SJCRH30 (cell line): ENCODE data around the gene CYP4F8. TPM values are rescaled to one million over a fixed set of nuclear protein-coding genes. Genes with fewer than 3 reads are reported as not detected.

Experiments
- DNase-seq, 2 experiments: peaks; one replicate each; pipeline ENCODE4 v3.0.0-alpha.2; 2015 to 2020
- H3K27ac ChIP-seq: fragments of 250-450 bp; sonication (Bioruptor Pico); 2 replicates; pipeline ENCODE4 v1.5.1; 2020; ENCODE audit warnings: mild to moderate bottlenecking, moderate library complexity
- H3K27me3 ChIP-seq: fragments of 250-450 bp; sonication (Bioruptor Pico); 2 replicates; pipeline ENCODE4 v1.5.1; 2020; ENCODE audit warnings: mild to moderate bottlenecking, moderate library complexity
- H3K36me3 ChIP-seq: fragments of 250-450 bp; sonication (Bioruptor Pico); 2 replicates; pipeline ENCODE4 v1.5.1; 2020; ENCODE audit warnings: mild to moderate bottlenecking, moderate library complexity
- H3K4me1 ChIP-seq: fragments of 250-450 bp; sonication (Bioruptor Pico); 2 replicates; pipeline ENCODE4 v1.5.1; 2020; ENCODE audit warnings: mild to moderate bottlenecking, moderate library complexity
- H3K4me3 ChIP-seq: fragments of 250-450 bp; sonication (Bioruptor Pico); 2 replicates; pipeline ENCODE4 v1.5.1; 2020; ENCODE audit warnings: mild to moderate bottlenecking, moderate library complexity
- H3K9me3 ChIP-seq: fragments of 250-450 bp; sonication (Bioruptor Pico); replicated peaks from 2 replicates; pipeline ENCODE4 v1.5.1; 2020; ENCODE audit warnings: mild to moderate bottlenecking, moderate library complexity
- total RNA-seq: library from RNA; depleted of rRNA; stranded (reverse); fragments of >200 nt; shearing (Covaris generic); gene quantifications from 2 replicates; pipeline ENCODE4 v1.2.3, GENCODE V29; 2014

The CYP4F8 gene
- total RNA-seq, 1 experiment from 2014 or later, result not detected

DNA sequence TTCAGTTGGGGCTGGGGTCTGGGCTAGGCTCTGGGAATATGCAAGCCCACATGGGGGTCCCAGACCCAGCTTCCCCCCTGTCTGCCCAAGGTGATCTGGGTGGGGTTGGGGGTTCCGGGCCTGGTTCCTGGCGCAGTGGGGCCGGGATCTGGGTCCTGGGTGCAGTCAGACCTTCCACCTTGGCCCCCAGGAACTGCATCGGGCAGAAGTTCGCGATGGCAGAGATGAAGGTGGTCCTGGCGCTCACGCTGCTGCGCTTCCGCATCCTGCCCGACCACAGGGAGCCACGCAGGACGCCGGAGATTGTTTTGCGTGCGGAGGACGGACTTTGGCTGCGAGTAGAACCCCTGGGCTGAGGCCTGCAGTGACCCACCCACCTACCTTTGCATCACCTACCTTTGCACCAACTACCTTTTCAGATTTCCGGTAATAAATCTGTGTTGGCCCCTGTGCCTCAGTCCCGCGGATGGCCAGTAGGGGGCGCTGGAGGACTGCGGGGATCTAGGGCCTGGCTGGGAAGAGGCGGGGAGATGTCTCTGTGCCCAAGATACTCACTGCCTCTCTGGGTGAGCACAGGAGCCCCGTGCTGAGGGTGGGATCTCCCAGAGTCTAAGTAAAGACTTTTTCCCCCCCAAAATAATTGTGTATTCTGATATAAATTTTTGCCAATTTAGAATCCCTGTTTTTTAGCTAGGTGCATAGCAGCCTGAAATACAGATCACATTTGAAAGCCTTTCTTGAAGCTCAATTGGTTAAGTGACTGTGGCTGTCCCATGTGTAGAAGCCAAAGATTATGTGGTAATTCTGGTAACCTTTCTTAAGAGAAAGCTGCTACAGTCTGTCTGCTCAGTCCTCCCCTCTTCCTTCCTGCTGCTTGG lies 14.2 kb downstream of the CYP4F8 start:
- Histone ChIP-seq H3K4me3 (no peak overlapping the region), H3K36me3 (no peaks in the 10 kb centered on the region), H3K4me1 (no peaks in the 10 kb centered on the region), H3K27ac (no peak overlapping the region), H3K9me3 (no peaks in the 10 kb centered on the region), H3K27me3 (no peaks in the 10 kb centered on the region)
- peak; percentile 68 to 81 for DNase-seq

DNA sequence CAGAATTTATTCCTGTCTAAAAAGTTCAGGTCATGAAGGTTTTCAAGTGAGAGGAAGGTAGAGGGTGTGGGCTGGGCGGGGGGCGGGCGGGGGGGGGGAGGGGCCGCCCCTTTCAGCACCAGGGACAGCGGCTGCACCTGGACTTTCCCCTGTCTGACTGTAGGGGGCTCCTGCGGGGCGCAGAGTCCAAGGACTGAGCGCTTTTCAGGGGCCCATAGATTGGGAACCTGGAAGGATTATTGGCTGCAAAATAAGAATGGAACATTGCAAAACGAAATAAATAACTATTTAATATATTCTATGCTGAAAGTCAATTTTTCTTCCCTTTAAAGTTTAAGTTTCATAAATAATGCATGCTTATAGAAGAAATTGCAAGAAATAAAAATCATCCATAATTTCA lies 16.8 kb downstream of the CYP4F8 start:
- H3K4me1 ChIP-seq, result no peaks in the 10 kb centered on the region
- no peak overlapping the region for H3K27ac ChIP-seq
- H3K36me3 ChIP-seq, result no peaks in the 10 kb centered on the region
- no peak overlapping the region for H3K4me3 ChIP-seq
- H3K27me3 ChIP-seq, result no peaks in the 10 kb centered on the region
- H3K9me3 ChIP-seq, result no peaks in the 10 kb centered on the region
- peak; percentile 45 to 52 for DNase-seq

GRCh38 chr19:15633082-15633835 lies 18.2 kb downstream of the CYP4F8 start:
- no peaks in the 10 kb centered on the region for H3K9me3 ChIP-seq
- H3K27ac ChIP-seq, result no peak overlapping the region
- 0 out of 2 replicates have a peak, but pooled peaks cover 7% of the 10 kb centered on the region for H3K27me3 ChIP-seq
- no peak overlapping the region for H3K4me3 ChIP-seq
- H3K36me3 ChIP-seq, result no peaks in the 10 kb centered on the region
- H3K4me1 ChIP-seq, result no peaks in the 10 kb centered on the region
- no peak for DNase-seq

DNA sequence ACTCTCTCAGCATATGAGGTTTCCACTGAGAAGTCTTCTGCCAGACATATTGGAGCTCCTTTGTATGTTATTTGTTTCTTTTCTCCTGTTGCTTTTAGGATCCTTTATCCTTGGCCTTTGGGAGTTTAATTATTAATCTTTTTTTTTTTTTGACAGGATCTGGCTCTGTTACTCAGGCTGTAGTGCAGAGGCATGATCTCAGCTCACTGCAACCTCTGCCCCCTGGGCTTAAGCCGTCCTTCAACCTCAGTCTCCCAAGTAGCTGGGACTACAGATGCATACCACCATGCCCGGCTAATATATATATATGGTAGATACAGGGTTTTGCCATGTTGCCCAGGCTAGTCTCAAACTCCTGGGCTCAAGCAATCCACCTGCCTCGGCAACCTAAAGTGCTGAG lies 19.1 kb downstream of the CYP4F8 start:
- H3K27me3 ChIP-seq, result 0 out of 2 replicates have a peak, but pooled peaks cover 7% of the 10 kb centered on the region
- no peaks in the 10 kb centered on the region for H3K9me3 ChIP-seq
- H3K27ac ChIP-seq, result no peak overlapping the region
- H3K36me3 ChIP-seq, result no peaks in the 10 kb centered on the region
- no peaks in the 10 kb centered on the region for H3K4me1 ChIP-seq
- H3K4me3 ChIP-seq, result no peak overlapping the region
- DNase-seq, result no peak

GRCh38 chr19:15635016-15635805 lies 20.2 kb downstream of the CYP4F8 start:
- H3K4me1 ChIP-seq, result no peaks in the 10 kb centered on the region
- H3K27me3 ChIP-seq, result 0 out of 2 replicates have a peak, but pooled peaks cover 7% of the 10 kb centered on the region
- no peak overlapping the region for H3K4me3 ChIP-seq
- no peak overlapping the region for H3K27ac ChIP-seq
- H3K36me3 ChIP-seq, result no peaks in the 10 kb centered on the region
- H3K9me3 ChIP-seq, result no peaks in the 10 kb centered on the region
- DNase-seq, result no peak

- H3K36me3 ChIP-seq, result no peaks in the 10 kb centered on the region
Measured at GRCh38 chr19:15636026-15636425, 21.0 kb downstream of the CYP4F8 start.

GRCh38 chr19:15639596-15639995 lies 24.6 kb downstream of the CYP4F8 start:
- Histone ChIP-seq H3K27ac (no peak overlapping the region), H3K36me3 (no peaks in the 10 kb centered on the region), H3K9me3 (no peaks in the 10 kb centered on the region), H3K27me3 (0 out of 2 replicates have a peak, but pooled peaks cover 7% of the 10 kb centered on the region), H3K4me3 (no peak overlapping the region), H3K4me1 (no peaks in the 10 kb centered on the region)
- DNase-seq, result no peak

More at GRCh38 chr19:15636026-15636425, 21.0 kb downstream of the CYP4F8 start:
- no peaks in the 10 kb centered on the region for H3K9me3 ChIP-seq
- H3K27me3 ChIP-seq, result 0 out of 2 replicates have a peak, but pooled peaks cover 7% of the 10 kb centered on the region
- H3K4me3 ChIP-seq, result no peak overlapping the region
- no peak for DNase-seq
- H3K27ac ChIP-seq, result no peak overlapping the region
- H3K4me1 ChIP-seq, result no peaks in the 10 kb centered on the region

DNA sequence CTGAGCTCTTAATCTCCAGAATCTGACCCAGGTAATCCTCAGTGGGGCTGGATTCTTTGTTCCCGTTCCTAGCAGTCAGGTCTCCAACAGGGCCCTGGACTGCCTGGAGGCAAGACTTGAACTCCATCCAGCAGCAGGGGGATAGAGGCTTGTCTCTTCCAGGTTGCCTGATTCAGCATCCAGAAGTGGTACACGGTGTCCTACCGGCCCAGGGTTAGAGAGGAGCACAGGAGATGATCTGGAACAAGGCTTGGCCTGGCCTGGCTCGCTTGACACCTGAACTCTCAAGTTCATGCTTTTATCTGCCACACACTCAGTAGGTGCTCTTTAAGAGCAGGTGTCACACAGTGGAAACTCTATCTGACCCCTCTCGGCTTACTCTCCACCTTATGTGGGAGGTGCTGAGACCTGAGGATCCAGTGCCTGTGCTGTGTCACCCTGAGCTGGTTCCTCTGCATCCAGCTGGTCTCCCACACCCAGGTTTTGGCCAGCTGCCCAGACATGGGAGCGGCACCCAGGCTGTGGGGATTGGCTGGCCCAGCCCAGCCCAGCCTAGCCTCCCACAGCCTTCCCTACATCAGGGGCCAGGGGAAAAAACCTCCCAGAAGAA lies 25.4 kb downstream of the CYP4F8 start, which contains the start of gene CYP4F3:
Gene CYP4F3, plus strand, starts transcription at position 604 of the 610 bp plus-strand sequence. CDS start 519 bp downstream, outside the sequence.
- H3K9me3 ChIP-seq, result no peaks in the 10 kb centered on the region
- H3K27me3 ChIP-seq, result 0 out of 2 replicates have a peak, but pooled peaks cover 7% of the 10 kb centered on the region
- H3K4me3 ChIP-seq, result no peak within 1 kb of the TSS
- peak; percentile 35 to 37 for DNase-seq
- no peaks in the 10 kb centered on the region for H3K4me1 ChIP-seq
- no peaks in the 10 kb centered on the region for H3K36me3 ChIP-seq
- H3K27ac ChIP-seq, result no peak within 1 kb of the TSS

DNA sequence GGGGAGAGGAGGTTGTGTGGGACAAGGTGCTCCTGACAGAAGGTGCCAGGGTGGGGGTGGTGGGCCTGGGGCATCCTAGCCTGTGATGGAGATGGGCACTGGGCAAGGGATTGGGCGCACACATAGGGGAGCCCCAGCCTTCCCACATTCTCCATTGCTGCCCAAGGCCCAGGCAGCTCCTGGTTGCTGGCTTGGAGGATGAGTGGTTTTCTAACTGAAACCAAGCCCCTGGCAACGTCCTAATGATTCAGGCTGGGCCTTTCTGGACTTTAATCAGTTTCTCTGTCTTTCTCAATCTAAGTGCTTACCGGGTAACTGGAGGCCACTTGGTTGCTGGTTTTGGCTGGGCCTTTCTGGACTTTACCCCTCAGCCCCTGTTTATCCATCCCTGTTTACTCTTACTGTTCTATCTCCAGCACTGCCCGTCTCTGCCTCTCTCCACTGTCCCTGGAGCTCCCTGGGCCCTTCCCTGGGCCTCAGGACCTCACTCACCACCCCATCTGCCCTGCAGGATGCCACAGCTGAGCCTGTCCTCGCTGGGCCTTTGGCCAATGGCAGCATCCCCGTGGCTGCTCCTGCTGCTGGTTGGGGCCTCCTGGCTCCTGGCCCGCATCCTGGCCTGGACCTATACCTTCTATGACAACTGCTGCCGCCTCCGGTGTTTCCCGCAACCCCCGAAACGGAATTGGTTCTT lies 26.0 kb downstream of the CYP4F8 start:
- Histone ChIP-seq H3K27ac (no peak overlapping the region), H3K9me3 (no peaks in the 10 kb centered on the region), H3K36me3 (no peaks in the 10 kb centered on the region), H3K4me1 (no peaks in the 10 kb centered on the region), H3K4me3 (no peak overlapping the region), H3K27me3 (0 out of 2 replicates have a peak, but pooled peaks cover 7% of the 10 kb centered on the region)
- no peak for DNase-seq

DNA sequence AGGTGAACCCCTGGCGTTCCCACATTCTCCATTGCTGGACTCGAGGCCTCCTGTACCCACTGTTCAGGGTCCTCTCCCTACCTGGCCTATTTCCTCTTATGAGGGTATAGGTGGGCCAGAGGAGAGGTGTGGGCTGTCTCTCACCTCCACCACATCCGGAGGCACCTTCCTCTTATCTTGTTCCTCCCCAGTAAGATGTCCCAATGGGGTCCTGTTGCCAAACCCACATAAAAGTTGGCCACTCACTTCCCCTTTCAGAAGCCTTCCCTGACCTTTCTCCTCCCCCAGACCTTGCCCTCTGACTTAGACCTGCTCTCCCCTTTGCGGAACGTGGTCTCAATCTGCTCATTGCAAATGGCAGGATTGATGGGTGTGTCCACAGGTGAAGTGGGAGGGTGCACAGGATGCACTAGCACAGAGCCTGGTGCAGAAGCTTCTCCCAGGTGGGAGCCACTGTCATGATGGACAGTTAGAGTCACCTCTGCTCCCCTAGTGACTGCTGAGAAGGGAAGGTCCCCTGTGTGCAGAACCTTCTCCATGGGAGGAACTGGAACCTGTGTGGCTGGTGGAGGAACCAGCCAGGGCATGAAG lies 27.0 kb downstream of the CYP4F8 start:
- Histone ChIP-seq H3K27me3 (0 out of 2 replicates have a peak, but pooled peaks cover 7% of the 10 kb centered on the region), H3K9me3 (no peaks in the 10 kb centered on the region), H3K4me1 (no peaks in the 10 kb centered on the region), H3K27ac (no peak overlapping the region), H3K4me3 (no peak overlapping the region), H3K36me3 (no peaks in the 10 kb centered on the region)
- DNase-seq, result no peak

DNA sequence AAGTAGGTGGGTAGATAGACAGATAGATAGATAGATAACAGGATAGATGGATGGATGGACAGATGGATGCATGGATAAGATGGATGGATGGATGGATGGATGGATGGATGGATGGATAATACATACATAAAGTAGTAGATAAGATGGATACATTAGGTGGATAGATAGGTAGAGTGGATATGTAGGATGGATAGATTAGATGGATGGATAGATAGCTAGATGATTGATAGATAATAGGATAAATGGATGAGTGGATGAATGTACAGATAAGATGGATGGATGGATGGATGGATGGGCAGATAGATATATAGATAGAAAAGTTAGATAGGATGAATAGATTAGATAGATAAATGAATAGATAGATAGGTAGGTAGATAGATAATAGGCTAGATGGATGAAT lies 27.8 kb downstream of the CYP4F8 start:
- DNase-seq, result no peak
- Histone ChIP-seq H3K9me3 (no peaks in the 10 kb centered on the region), H3K4me1 (no peaks in the 10 kb centered on the region), H3K4me3 (no peak overlapping the region), H3K36me3 (no peaks in the 10 kb centered on the region), H3K27ac (no peak overlapping the region), H3K27me3 (0 out of 2 replicates have a peak, but pooled peaks cover 2% of the 10 kb centered on the region)

- Histone ChIP-seq H3K36me3 (no peaks in the 10 kb centered on the region), H3K9me3 (no peaks in the 10 kb centered on the region), H3K4me1 (no peaks in the 10 kb centered on the region), H3K27ac (no peak overlapping the region), H3K4me3 (no peak overlapping the region), H3K27me3 (no peaks in the 10 kb centered on the region)
- DNase-seq, result no peak
Measured at GRCh38 chr19:15643387-15643786, 28.4 kb downstream of the CYP4F8 start.

DNA sequence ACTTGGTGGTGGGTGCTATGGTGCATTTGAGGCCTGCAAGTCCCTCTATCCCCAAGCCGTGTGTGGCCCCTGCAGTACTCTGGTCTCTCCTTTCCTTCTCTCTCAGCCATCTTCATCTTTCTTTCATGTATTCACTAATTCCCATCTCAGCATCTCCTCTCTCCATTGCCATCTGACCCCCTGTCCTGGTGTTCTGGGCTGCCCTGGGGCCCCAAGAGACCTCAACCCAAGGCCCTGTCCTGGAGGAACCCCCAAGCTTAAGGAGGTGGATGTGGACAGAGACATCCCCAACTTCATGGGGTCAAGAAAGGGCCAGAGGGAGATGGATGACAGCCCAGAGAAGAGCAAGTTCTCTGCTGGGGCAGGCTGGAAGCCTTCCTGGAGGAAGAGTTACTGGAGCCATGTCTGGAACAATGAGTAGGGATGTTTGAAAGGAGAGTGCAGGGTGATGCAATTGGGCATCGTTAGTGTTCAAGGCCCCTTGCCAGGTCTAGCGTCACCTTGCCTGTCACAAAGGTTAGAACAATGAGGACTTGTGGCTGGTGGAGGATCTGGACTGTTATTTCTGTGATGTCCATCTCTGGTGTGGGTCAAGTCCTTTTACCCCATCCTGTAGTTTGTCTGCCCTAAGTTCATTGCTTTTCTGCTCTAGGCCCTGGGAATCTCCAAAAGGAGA lies 29.2 kb downstream of the CYP4F8 start:
- Histone ChIP-seq H3K27ac (no peak overlapping the region), H3K36me3 (no peaks in the 10 kb centered on the region), H3K9me3 (no peaks in the 10 kb centered on the region), H3K27me3 (no peaks in the 10 kb centered on the region), H3K4me1 (no peaks in the 10 kb centered on the region), H3K4me3 (no peak overlapping the region)
- no peak for DNase-seq
